Breast epithelium (tissue), 3 donors: Measurements from ENCODE around the gene USP8.

ENCODE experiments used
- CTCF ChIP-seq, 3 donors: fragments of 450-650 bp; IDR thresholded peaks; one replicate each; pipeline ENCODE4 v1.5.1; 2016 to 2017; ENCODE audit warnings: antibody characterized with exemption in 3 of 3, mild to moderate bottlenecking in 3 of 3, moderate library complexity in 3 of 3
- POLR2A ChIP-seq: fragments of 450-650 bp; IDR thresholded peaks from one replicate; pipeline ENCODE4 v1.6.1; 2016; ENCODE audit warnings: antibody characterized with exemption, mild to moderate bottlenecking, moderate library complexity
- POLR2AphosphoS5 ChIP-seq, 3 donors: sonication (generic); formaldehyde crosslinking; IDR thresholded peaks; one replicate each; pipeline ENCODE4 v1.6.1; 2017; ENCODE audit warnings: antibody characterized with exemption in 3 of 3

- TF ChIP-seq CTCF (IDR thresholded peaks at IDR 0.05) = no peak
- no peak for TF ChIP-seq POLR2AphosphoS5 (IDR thresholded peaks at IDR 0.05)
- no peak for TF ChIP-seq POLR2A
These were observed 6.1 kb upstream of the USP8 start for GRCh38 chr15:50418041-50418583.
